Measurements from ENCODE around the gene TPD52L1.

The TPD52L1 gene

DNA sequence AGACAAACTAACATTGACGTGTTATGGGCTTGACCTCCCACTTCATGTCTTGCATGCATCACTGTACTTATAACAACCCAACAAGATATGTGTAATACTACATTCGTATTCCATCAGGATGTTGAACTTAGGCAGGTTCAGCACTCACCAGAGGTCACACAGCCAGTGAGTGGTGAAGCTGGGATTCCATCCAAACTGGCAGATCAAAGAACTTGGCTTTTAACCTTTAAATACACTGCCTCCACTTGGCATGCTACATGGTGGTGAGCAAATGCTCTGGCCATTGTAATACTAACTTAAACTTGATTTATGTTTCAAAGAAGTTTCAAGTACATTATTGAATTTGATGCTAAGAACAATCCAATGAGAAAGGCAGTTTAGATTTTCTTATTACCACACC, 158.9 kb downstream of the TPD52L1 start:
- DNase-seq: no peak

DNA sequence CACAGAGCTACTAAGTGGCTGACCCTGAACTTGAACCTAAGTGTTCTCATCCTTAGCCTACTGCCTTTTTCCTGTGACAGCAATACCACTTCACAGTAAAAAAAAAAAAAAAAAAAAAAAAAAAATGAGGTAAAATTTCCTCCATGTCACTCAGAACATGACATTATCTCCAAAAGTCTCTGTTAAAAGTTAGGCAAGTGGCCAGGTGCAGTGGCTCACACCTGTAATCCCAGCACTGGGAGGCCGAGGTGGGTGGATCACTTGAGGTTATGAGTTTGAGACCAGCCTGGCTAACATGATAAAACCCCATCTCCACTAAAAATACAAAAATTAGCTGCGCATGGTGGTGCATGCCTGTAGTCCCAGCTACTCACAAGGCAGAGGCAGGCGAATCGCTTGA, 159.4 kb downstream of the TPD52L1 start:
- no peak for DNase-seq

Measured in stimulated activated CD4-positive, alpha-beta T cell treated with anti-CD3 and anti-CD28 coated beads, Interleukin-15, amount 100 ng/mL, for 24 hours (primary cell).